NCI-H2227 (cell line): ENCODE data around the gene ELF5.

ENCODE experiments used
- DNase-seq: peaks from one replicate; lab custom pipeline; 2025; ENCODE audit not compliant: unreplicated experiment; lab: John Stamatoyannopoulos, UW

ELF5 gene

GRCh38 chr11:34493926-34494595 is 19.5 kb downstream of the ELF5 start:
- no peak for DNase-seq

- DNase-seq: no peak
These were observed 20.1 kb downstream of the ELF5 start for GRCh38 chr11:34493468-34493867.

- peak; percentile 74 for DNase-seq
These were observed 20.7 kb downstream of the ELF5 start for GRCh38 chr11:34492806-34493414.

- no peak for DNase-seq
These were observed 23.3 kb downstream of the ELF5 start for GRCh38 chr11:34490304-34490703.

- DNase-seq: no peak
These were observed 24.6 kb downstream of the ELF5 start for GRCh38 chr11:34488855-34489557.

GRCh38 chr11:34487430-34487829 is 26.2 kb downstream of the ELF5 start:
- no peak for DNase-seq

GRCh38 chr11:34483106-34483874 is 30.3 kb downstream of the ELF5 start:
- DNase-seq: no peak

GRCh38 chr11:34481307-34481706 is 32.3 kb downstream of the ELF5 start:
- DNase-seq: no peak

GRCh38 chr11:34480314-34480713 is 33.3 kb downstream of the ELF5 start:
- DNase-seq: no peak

GRCh38 chr11:34478845-34479663 is 34.5 kb downstream of the ELF5 start:
- no peak for DNase-seq

- no peak for DNase-seq
These were observed 36.7 kb downstream of the ELF5 start for GRCh38 chr11:34476849-34477248.

GRCh38 chr11:34475656-34476055 is 37.9 kb downstream of the ELF5 start:
- no peak for DNase-seq

GRCh38 chr11:34473603-34474169 is 39.9 kb downstream of the ELF5 start:
- DNase-seq: no peak

GRCh38 chr11:34468209-34468841 is 45.3 kb downstream of the ELF5 start:
- no peak for DNase-seq

GRCh38 chr11:34466802-34467488 is 46.6 kb downstream of the ELF5 start:
- no peak for DNase-seq

GRCh38 chr11:34464591-34465051 is 49.0 kb downstream of the ELF5 start:
- DNase-seq: no peak

- DNase-seq: no peak
These were observed 52.4 kb downstream of the ELF5 start for GRCh38 chr11:34461215-34461614.

GRCh38 chr11:34460278-34460677 is 53.3 kb downstream of the ELF5 start:
- DNase-seq: no peak

GRCh38 chr11:34459507-34460162 is 54.0 kb downstream of the ELF5 start:
- DNase-seq: no peak
